RPMI8226 (cell line): ENCODE results near the gene ZNF652.

ENCODE experiments used
- DNase-seq: peaks from one replicate; pipeline ENCODE4 v3.0.0-alpha.2; 2015

The ZNF652 gene

GRCh38 chr17:49356320-49356719, 5.7 kb downstream of the ZNF652 start:
- DNase-seq, result no peak

- DNase-seq, result no peak
Measured at GRCh38 chr17:49353607-49354006, 8.4 kb downstream of the ZNF652 start.

GRCh38 chr17:49352587-49353154, 9.4 kb downstream of the ZNF652 start:
- DNase-seq, result no peak

- DNase-seq, result no peak
Measured at GRCh38 chr17:49351572-49352140, 10.4 kb downstream of the ZNF652 start.

GRCh38 chr17:49349541-49349940, 12.5 kb downstream of the ZNF652 start:
- no peak for DNase-seq

GRCh38 chr17:49344914-49345313, 17.1 kb downstream of the ZNF652 start:
- DNase-seq, result no peak

- no peak for DNase-seq
Measured at GRCh38 chr17:49343273-49343672, 18.8 kb downstream of the ZNF652 start.

- no peak for DNase-seq
Measured at GRCh38 chr17:49342575-49342936, 19.5 kb downstream of the ZNF652 start.

GRCh38 chr17:49341356-49341755, 20.7 kb downstream of the ZNF652 start:
- no peak for DNase-seq

GRCh38 chr17:49339354-49339753, 22.7 kb downstream of the ZNF652 start:
- DNase-seq, result no peak

- no peak for DNase-seq
Measured at GRCh38 chr17:49338883-49339282, 23.2 kb downstream of the ZNF652 start.

- DNase-seq, result no peak
Measured at GRCh38 chr17:49337884-49338283, 24.2 kb downstream of the ZNF652 start.

- no peak for DNase-seq
Measured at GRCh38 chr17:49334744-49335512, 27.1 kb downstream of the ZNF652 start.

GRCh38 chr17:49333804-49334203, 28.2 kb downstream of the ZNF652 start:
- no peak for DNase-seq

- DNase-seq, result peak; percentile 21
Measured at GRCh38 chr17:49327835-49328784, 33.9 kb downstream of the ZNF652 start.

GRCh38 chr17:49325980-49326379, 36.1 kb downstream of the ZNF652 start:
- no peak for DNase-seq

- DNase-seq, result no peak
Measured at GRCh38 chr17:49318435-49318965, 43.5 kb downstream of the ZNF652 start.

GRCh38 chr17:49316889-49317675, 45.0 kb downstream of the ZNF652 start:
- DNase-seq, result no peak

GRCh38 chr17:49316258-49316570, 45.8 kb downstream of the ZNF652 start:
- DNase-seq, result no peak

GRCh38 chr17:49315551-49316257, 46.3 kb downstream of the ZNF652 start:
- DNase-seq, result peak; percentile 64

- no peak for DNase-seq
Measured at GRCh38 chr17:49312722-49313121, 49.3 kb downstream of the ZNF652 start.

- DNase-seq, result no peak
Measured at GRCh38 chr17:49299996-49300395, 62.1 kb downstream of the ZNF652 start.
